Esophagus (tissue), 2 donors: ENCODE data around the gene ANTXR1. TPM values are rescaled to one million over a fixed set of nuclear protein-coding genes. Genes with fewer than 3 reads are reported as not detected.

Experiments used
- H3K27ac ChIP-seq, 2 donors: one replicate each; pipeline ENCODE4 v1.5.1; 2013; ENCODE audit warnings: low read depth in 2 of 2, mild to moderate bottlenecking in 2 of 2, inconsistent platforms in 1 of 2, low read length in 1 of 2, moderate library complexity in 1 of 2
- H3K27me3 ChIP-seq, 2 donors: one replicate each; pipeline ENCODE4 v1.6.1; 2013; ENCODE audit warnings: low read length in 2 of 2, control low read depth in 1 of 2, mild to moderate bottlenecking in 1 of 2; ENCODE audit not compliant: insufficient read depth in 2 of 2, control insufficient read depth in 1 of 2
- H3K36me3 ChIP-seq, 2 donors: one replicate each; pipeline ENCODE4 v1.6.1; 2013; ENCODE audit warnings: low read length in 1 of 2; ENCODE audit not compliant: control insufficient read depth in 2 of 2, insufficient read depth in 2 of 2
- H3K4me1 ChIP-seq, 2 donors: one replicate each; pipeline ENCODE4 v1.6.1; 2013; ENCODE audit warnings: low read length in 1 of 2; ENCODE audit not compliant: control insufficient read depth in 2 of 2, insufficient read depth in 2 of 2
- H3K4me3 ChIP-seq, 2 donors: one replicate each; pipeline ENCODE4 v1.5.1; 2013; ENCODE audit warnings: low read length in 2 of 2, mild to moderate bottlenecking in 2 of 2, low read depth in 1 of 2, moderate library complexity in 1 of 2
- H3K9me3 ChIP-seq, 2 donors: one replicate each; pipeline ENCODE4 v1.6.1; 2013; ENCODE audit warnings: mild to moderate bottlenecking in 2 of 2, low read depth in 1 of 2, low read length in 1 of 2, moderate library complexity in 1 of 2; ENCODE audit not compliant: control insufficient read depth in 2 of 2, insufficient read depth in 1 of 2
- WGBS, 2 donors: extraction: QIAGEN DNeasy Blood & Tissue Kit; methylation state at CpG; one replicate each; pipeline ENCODE4 v1.1.7; 2013; 5-methylcytosine and 5-hydroxymethylcytosine counted together
- polyA plus RNA-seq, 2 donors: library from polyadenylated mRNA; stranded (reverse); fragments of 200-250 nt; gene quantifications; one replicate each; pipeline ENCODE4 v1.2.3, GENCODE V29; 2013
- donor health status: healthy with polysubstance abuse.
- donor health status: Bipolar disorder and iron deficiency.

ANTXR1 gene
- polyA plus RNA-seq, 2 donors, result 5.0 to 8.5 TPM

DNA sequence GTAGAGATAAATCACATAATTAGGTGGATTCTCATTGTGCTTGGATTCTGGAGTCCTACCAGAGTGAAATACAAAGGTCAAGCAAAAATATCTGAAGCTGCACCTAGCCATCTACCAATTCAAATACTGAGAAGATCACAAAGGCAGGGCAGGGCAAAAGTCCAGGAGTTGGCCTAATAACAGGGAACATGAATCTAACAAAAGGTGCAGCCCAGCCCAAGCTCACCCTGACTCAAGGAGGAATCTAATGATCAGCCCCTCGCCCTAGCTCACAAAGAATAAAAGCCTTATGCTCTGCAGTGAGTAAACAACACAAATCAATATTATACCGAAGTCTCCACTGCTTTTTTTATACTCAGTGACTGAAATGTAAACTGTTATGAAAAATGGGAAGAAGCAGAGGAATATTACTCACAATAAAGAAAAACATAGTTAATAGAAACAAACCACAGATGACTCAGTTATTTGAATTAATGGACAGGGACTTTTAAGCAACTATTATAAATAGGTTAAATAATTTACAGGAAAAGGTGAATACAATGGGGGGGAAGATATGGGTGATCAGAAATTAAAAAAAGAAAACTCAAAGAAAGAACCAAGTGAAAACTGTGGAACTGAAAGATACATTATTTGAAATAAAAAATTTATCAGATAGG is 49.5 kb downstream of the ANTXR1 start:
- Histone ChIP-seq H3K27ac (peak overlapping the region in 1 of 2 donors; percentile 18), H3K27me3 (no peaks in the 10 kb centered on the region), H3K4me1 (peaks cover 0 to under 1% of the 10 kb centered on the region in 2 donors), H3K4me3 (no peak overlapping the region), H3K9me3 (no peaks in the 10 kb centered on the region), H3K36me3 (no peaks in the 10 kb centered on the region)
- WGBS, 2 donors, result 43 to 47% methylated on average over 2 of the region's 2 CpGs

DNA sequence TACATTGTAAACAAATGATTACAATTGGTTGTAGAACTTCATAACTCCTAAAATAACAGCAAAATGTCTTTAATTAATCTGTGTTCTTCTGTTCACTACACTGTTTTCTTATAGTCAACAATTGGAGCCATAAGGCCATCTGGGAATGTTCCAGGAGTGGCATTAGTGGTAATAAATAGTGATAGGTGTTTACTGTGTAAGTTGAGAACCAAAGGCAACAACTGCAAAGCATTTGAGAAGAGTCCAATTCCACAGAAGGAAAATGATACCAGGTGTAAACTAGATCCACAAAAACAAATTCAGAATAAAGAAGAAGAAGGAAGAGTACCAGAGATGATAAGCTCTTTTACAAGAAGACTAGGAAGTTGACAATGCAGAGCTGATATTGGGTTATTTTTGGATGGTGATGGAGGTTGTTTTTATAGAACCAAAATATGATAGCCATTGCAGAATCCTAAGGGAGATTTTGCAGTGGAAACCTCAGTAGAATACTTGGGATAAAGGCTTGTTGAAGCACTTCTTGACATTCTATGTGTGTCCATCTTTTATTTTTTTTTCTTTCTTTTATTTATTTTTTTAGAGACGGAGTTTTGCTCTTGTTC is 52.9 kb downstream of the ANTXR1 start:
- H3K36me3 ChIP-seq, result no peaks in the 10 kb centered on the region
- no peak overlapping the region for H3K27ac ChIP-seq
- H3K9me3 ChIP-seq, result no peaks in the 10 kb centered on the region
- H3K4me1 ChIP-seq, result peaks cover 0 to 3% of the 10 kb centered on the region in 2 donors
- H3K27me3 ChIP-seq, result no peaks in the 10 kb centered on the region
- 65 to 79% methylated on average over 1 of the region's 1 CpG for WGBS, 2 donors
- no peak overlapping the region for H3K4me3 ChIP-seq

DNA sequence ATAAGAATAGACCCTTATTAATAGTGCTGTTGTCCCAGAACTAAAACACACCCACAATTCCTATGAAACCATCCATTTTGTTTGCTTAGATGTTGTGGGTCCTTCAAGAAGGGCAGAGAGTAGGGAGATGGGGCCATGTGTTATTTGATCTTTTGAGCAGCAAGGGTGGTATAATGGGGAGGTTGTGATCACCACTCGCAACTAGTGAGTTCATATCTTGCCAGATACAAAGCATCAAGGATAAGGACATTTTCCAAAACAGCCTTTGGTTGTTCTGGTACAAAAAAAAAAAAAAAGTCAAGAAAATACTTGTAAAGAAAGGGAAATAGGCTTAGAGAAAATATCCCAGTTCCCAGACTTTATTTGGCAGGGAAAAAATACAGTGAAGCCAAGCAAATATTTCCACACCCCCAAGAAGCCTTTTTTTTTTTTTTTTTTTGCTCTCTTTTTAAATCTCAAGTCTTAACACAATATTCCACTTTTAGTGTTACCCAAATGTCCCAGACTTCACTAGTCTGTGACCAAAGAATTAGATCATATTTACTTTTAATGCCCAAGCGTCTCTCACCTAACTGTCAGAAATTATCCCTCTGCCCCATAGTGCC is 54.1 kb downstream of the ANTXR1 start:
- Histone ChIP-seq H3K27me3 (no peaks in the 10 kb centered on the region), H3K27ac (peak overlapping the region in 1 of 2 donors; percentile 52), H3K4me3 (no peak overlapping the region), H3K9me3 (no peaks in the 10 kb centered on the region), H3K36me3 (no peaks in the 10 kb centered on the region), H3K4me1 (peaks cover 0 to 3% of the 10 kb centered on the region in 2 donors)
- WGBS, 2 donors, result 72 to 82% methylated on average over 2 of the region's 2 CpGs

DNA sequence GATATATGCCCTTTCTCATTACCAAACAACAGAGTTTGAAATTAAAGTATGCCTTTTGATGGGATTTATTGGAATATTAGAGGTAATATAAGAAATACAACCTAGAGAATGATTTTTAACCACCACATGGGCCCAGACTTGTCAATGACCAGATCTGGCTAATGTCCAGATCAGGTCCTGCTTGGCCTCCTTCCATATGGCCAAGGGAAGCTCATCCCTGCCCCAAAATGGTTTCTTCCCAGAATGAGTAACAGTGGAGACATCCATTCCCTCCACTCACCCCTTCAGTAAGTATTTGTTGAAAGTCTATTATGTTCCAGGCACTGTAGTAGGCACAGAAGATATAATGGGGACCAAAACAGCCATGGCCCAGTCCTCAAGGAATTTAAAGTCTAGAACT is 54.9 kb downstream of the ANTXR1 start:
- Histone ChIP-seq H3K36me3 (no peaks in the 10 kb centered on the region), H3K27me3 (no peaks in the 10 kb centered on the region), H3K4me1 (peaks cover 0 to 3% of the 10 kb centered on the region in 2 donors), H3K9me3 (no peaks in the 10 kb centered on the region), H3K4me3 (no peak overlapping the region), H3K27ac (peak overlapping the region in 1 of 2 donors; percentile 52)

DNA sequence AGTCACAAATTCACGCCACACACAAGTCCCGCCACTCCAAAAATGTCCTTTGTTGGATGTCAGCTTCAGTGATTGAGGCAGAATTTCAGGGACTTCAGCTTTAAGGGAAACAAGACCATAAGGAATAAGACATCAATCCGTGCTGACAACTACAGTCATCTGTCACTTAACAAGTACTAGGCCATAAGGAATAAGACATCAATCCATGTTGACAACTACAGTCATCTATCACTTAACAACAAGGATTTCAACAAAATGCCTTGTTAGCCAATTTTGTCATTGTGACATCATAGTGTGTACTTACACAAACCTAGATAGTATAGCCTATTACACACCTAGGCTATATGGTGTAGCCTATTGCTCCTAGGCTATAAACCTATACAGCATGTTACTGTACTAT is 58.0 kb downstream of the ANTXR1 start:
- no peak overlapping the region for H3K4me3 ChIP-seq
- H3K27ac ChIP-seq, result no peak overlapping the region
- H3K27me3 ChIP-seq, result no peaks in the 10 kb centered on the region
- peaks cover 0 to 3% of the 10 kb centered on the region in 2 donors for H3K4me1 ChIP-seq
- no peaks in the 10 kb centered on the region for H3K36me3 ChIP-seq
- 86 to 91% methylated on average over 3 of the region's 3 CpGs for WGBS, 2 donors
- H3K9me3 ChIP-seq, result no peaks in the 10 kb centered on the region

DNA sequence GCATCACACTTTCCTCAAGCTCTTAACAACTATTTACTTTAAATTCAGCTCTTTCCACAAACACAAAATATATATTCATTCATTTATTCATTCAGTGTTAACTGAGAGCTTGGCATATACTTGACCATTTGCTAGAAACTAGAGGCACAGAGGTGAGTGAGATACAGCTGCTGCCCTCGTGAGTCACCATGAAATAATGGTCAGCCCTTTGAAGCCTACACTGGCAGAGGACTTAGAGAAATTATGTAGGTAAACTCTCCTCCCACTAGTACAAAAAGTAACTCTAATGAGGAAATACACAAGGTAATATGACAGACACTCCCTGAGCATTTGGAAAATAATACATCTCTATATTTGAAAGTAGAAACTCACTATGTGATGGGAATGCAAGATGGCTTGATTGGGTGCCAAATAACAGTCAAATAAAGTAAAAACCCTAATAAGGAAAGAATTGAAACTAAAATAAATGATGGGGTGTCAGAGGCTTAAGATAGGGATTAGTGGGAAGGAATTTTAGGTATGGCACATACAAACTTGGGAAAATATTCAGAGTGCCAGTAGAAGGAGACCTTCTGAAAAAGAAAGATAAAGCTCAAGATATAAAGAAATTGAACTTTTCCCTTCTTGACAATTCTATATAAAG is 61.1 kb downstream of the ANTXR1 start:
- 45 to 63% methylated on average over 1 of the region's 1 CpG for WGBS, 2 donors
- Histone ChIP-seq H3K9me3 (no peaks in the 10 kb centered on the region), H3K27ac (no peak overlapping the region), H3K4me3 (no peak overlapping the region), H3K27me3 (no peaks in the 10 kb centered on the region), H3K4me1 (no peaks in the 10 kb centered on the region), H3K36me3 (no peaks in the 10 kb centered on the region)

DNA sequence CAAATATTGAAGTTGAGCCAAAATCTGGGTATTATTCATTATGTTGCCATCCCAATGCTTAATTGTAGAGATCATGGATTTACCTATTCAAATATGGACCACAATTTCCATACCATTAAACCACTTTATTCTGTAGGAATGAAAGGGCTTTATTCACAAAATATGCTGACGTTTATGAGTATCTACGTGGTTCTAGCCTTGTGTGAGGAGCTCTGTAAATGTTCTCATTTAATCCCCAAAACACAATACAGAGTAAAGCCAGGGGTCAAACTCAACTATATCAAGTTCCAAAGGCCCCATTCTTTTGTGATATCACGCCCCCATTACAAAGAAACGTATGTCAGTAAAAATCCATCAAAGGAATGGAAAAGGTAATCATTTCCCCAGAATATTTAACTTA is 61.9 kb downstream of the ANTXR1 start:
- Histone ChIP-seq H3K4me3 (no peak overlapping the region), H3K9me3 (no peaks in the 10 kb centered on the region), H3K4me1 (no peaks in the 10 kb centered on the region), H3K27me3 (no peaks in the 10 kb centered on the region), H3K27ac (no peak overlapping the region), H3K36me3 (no peaks in the 10 kb centered on the region)
- WGBS, 2 donors, result 84 to 87% methylated on average over 4 of the region's 4 CpGs

DNA sequence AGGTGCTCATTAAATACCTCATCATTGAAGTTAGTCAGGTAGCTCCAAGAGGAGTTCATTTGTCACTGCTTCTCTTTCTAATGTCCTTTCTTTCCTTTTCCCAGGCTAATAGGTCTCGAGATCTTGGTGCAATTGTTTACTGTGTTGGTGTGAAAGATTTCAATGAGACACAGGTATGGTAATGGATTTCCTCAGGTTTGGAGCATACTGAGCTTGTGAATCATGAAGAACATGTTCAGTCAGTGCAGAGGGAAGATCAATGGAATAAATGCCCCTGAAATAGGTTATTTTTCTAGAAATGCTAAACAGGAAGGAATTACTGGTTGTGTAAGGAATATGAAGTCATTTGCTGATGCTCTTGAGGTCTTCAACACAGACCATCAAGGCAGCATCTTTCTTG is 62.5 kb downstream of the ANTXR1 start:
- no peaks in the 10 kb centered on the region for H3K36me3 ChIP-seq
- H3K27me3 ChIP-seq, result no peaks in the 10 kb centered on the region
- 85 to 88% methylated on average over 1 of the region's 1 CpG for WGBS, 2 donors
- H3K9me3 ChIP-seq, result no peaks in the 10 kb centered on the region
- H3K4me3 ChIP-seq, result no peak overlapping the region
- H3K4me1 ChIP-seq, result no peaks in the 10 kb centered on the region
- no peak overlapping the region for H3K27ac ChIP-seq

DNA sequence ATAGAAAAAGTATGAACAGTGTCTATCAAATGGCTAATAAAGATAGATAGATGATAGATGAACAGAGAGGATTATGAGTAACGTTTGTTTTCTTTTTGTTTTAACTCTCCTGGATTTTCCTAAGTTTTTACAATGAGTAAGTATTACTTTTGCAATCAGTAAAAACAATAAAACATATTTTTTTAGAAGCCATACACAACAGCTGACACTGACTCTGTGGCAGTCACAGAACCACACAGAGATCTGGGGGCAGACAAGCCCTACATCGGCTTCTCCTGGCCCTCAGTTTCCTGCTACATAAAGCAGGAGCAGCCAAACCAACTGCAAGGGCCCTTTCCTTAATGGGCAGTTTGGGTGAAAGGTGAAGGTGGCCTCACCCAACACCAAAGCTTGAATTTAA is 63.6 kb downstream of the ANTXR1 start:
- H3K4me3 ChIP-seq, result no peak overlapping the region
- WGBS, 2 donors, result 75 to 83% methylated on average over 2 of the region's 2 CpGs

More for the DNA sequence above, 63.6 kb downstream of the ANTXR1 start:
- Histone ChIP-seq H3K27me3 (no peaks in the 10 kb centered on the region), H3K9me3 (no peaks in the 10 kb centered on the region), H3K27ac (peak overlapping the region in 1 of 2 donors; percentile 29), H3K36me3 (no peaks in the 10 kb centered on the region), H3K4me1 (no peaks in the 10 kb centered on the region)
